ENCODE results near the gene AATF.
A peak's percentile ranks its signal among the peaks of the same experiment; 100 is the strongest.
"Not testable (repeated sequence)": the region's sequence is repeated elsewhere in the genome, so short reads cannot be mapped to it uniquely, and the experiment has no call there.

The AATF gene

GRCh38 chr17:37045351-37045922 is 96.7 kb downstream of the AATF start:
- DNase-seq = no peak

- peak; percentile 64 for DNase-seq
Measured at GRCh38 chr17:37047631-37048104, 98.9 kb downstream of the AATF start.

- DNase-seq = no peak
Measured at GRCh38 chr17:37048811-37049210, 100.1 kb downstream of the AATF start.

- DNase-seq = no peak
Measured at GRCh38 chr17:37050920-37051319, 102.2 kb downstream of the AATF start.

- DNase-seq = no peak
Measured at GRCh38 chr17:37051381-37051780, 102.6 kb downstream of the AATF start.

DNA sequence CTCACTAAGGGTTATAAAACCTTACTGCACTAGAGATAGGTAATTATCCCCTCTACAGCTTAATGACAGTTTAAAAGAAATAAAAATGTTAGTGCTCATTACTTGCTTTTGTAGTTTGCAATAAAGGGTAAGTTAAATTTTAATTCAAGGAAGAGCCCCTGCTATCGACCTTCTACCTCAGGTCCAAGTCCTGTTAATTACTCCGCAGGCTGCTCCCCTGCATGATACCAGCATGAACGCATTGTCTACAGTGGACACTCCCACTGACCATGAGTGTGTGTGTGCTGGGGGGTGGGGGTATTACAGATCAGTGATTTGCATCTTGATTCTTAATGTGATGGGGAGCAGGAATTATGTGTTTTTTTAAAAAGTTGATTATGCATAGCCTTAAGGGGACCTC is 103.1 kb downstream of the AATF start:
- DNase-seq = no peak

- DNase-seq = no peak
Measured at GRCh38 chr17:37052450-37052849, 103.7 kb downstream of the AATF start.

- DNase-seq = no peak
Measured at GRCh38 chr17:37054894-37055293, 106.1 kb downstream of the AATF start.

GRCh38 chr17:37056622-37057021 is 107.9 kb downstream of the AATF start:
- no peak for DNase-seq

DNA sequence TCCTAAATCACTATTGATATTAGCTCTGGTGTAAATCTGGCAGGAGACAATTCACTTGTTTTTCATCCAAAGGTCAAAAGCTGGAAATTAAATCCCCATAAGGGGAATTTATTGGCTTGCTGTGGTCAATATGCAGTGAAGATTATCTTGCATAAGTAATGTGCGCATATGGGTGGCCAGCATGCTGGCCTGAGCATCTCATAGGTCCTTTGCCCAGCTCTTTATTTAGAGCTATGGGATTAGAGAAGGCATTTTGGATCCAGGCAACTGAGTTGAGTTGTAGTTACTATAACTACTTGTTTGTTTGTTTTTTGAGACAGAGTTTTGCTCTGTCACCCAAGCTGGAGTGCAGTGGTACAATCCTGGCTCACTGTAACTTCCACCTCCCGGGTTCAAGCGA is 110.7 kb downstream of the AATF start:
- DNase-seq = no peak

GRCh38 chr17:37060094-37060493 is 111.3 kb downstream of the AATF start:
- no peak for DNase-seq

- no peak for DNase-seq
Measured at GRCh38 chr17:37060928-37061327, 112.2 kb downstream of the AATF start.

GRCh38 chr17:37062021-37062420 is 113.3 kb downstream of the AATF start:
- DNase-seq = no peak

GRCh38 chr17:37064206-37064605 is 115.5 kb downstream of the AATF start:
- DNase-seq = no peak

DNA sequence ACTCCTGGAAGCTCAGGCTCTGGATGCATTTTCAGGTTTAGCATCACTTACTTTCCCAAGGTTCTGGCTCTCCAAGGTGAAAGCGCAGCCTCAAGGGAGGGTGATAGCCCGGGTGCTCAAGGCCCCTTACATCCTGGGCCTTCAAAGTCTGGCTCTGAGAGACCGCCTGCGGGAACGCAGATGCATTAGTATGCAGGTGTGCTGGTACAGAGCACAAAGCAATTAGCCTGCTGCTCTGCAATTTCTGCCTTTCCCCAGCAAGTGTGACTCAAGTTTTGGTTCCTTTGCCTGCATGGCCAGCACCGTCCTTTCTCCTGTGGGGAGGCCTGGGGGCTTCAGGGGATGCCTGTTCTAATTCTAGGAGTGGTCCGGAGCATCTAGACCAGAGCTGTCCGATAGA is 116.2 kb downstream of the AATF start:
- no peak for DNase-seq

DNA sequence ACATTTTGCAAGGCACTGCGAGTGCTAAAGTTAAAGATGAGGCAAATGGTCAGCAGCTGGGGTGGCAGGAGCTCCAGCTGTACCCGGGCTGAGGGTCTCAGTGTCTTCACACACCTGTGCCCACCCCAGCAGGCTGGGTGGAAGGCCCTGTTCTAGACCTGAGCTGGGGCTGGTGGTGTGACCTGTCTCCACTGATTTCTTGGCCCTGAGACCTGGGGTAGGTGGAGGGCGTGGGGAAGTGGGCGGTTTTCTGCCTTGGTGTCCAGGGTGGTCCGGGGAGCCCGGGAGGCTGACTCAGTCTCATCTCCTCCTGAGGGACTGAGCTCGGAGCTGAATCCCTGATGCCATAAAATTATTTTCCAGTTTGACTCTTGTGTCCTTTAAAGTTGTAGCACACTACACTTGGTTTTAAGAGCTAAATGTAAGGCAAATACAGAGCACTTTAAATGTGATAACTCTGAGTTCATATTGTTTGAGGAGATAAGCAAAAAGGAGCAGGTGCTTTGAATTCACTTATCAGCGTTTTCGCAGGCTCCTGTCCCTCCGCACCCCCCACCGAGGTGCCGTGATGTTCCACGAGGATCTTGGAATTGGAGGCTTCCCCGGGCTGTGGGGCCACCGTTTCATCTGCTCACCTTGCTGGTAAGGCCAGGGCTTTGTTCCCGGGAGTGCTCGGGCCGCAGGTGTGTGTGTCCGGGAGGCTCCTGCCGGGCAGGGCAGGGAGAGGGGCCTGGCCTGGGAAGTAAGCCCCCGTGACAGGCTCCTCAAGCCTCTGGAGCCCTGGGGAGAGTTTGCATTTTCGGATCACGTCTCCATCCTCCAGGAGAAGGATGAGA is 117.0 kb downstream of the AATF start:
- no peak for DNase-seq

- DNase-seq = no peak
Measured at GRCh38 chr17:37066322-37067255, 117.8 kb downstream of the AATF start.

DNA sequence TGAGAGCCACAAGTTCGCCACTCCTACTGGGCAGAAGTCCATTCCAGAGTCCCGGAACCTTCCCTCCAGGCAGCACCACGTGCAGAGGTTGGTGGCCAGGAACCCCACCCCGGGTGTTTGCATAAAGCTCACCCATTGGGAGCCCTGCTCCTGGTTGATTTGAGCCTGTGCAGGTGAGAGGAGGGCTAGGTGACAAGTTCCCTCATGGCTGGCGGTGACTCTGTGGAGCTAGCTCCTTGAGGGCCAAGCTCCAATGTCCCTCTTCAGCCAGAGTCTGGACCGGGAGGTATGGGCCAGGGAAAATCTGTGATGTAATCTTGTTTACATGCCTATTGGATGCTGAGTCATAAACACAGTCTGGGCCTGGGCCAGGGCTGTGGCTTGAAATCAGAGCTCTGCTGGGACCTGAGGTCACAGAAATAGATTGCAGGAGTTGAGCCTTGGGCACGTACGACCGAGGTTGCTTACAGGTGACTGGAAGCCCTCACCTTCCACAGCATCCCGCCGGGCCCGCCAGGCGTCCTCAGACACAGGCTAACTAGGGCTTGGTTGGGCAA is 118.9 kb downstream of the AATF start:
- no peak for DNase-seq

DNA sequence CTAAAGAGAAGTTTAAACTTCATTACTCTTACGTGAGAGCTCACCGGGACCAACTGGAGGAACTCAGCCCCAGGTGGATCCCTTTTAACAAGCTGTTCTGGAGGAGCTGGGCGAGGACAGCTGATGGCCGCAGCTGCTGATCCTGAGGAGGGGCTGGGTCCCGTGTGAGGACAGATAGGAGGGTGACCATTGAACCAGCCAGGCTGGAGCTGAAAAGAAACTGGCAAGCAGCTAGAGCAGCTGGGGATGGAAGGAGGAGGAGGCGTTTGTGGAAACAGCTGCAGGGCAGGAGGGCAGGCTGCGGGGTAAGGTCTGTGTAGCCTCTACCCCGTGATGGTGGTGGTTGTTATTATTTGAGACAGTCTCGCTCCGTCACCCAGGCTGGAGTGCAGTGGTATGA is 119.5 kb downstream of the AATF start:
- no peak for DNase-seq

- no peak for DNase-seq
Measured at GRCh38 chr17:37069087-37069486, 120.3 kb downstream of the AATF start.

- not testable (repeated sequence) for DNase-seq
Measured at GRCh38 chr17:37073464-37073863, 124.7 kb downstream of the AATF start.

GRCh38 chr17:37079065-37079708 is 130.4 kb downstream of the AATF start:
- DNase-seq = no peak

All from right kidney (tissue), 1 donor.